HT-29 (cell line): ENCODE measurements around the gene LYRM1. TPM values are rescaled to one million over a fixed set of nuclear protein-coding genes. Genes with fewer than 3 reads are reported as not detected.
"Not testable (repeated sequence)": the region's sequence is repeated elsewhere in the genome, so short reads cannot be mapped to it uniquely, and the experiment has no call there.

Experiments used
- DNase-seq: peaks from one replicate; pipeline ENCODE4 v3.0.0-alpha.2; 2015; ENCODE audit warnings: low spot score
- total RNA-seq: library from RNA; depleted of rRNA; stranded (reverse); fragments of >200 nt; shearing (Covaris generic); gene quantifications from 2 replicates; pipeline ENCODE4 v1.2.3, GENCODE V29; 2014; rRNA removed

Gene LYRM1
- total RNA-seq, 1 experiment from 2014 or later: 28.5 TPM

DNA sequence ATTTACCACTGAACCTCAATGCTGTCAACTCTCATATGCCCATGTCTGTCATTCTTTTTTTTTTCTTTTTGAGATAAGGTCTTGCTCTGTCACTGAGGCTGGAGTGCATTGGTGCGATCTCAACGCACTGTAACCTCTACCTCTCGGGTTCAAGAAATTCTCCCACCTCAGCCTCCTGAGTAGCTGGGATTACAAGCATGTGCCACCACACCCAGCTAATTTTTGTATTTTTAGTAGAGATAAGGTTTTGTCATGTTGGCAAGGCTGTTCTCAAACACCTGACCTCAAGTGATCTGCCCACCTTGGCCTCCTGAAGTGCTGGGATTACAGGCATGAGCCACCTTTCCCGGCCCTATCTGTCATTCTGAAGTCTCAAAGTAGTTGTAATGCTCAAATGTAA is 72.6 kb downstream of the LYRM1 start:
- not testable (repeated sequence) for DNase-seq

Other genes with a start within 250 kb of the LYRM1 start
- not detected in 2 replicates for gene ACSM1, start 203.1 kb upstream of the LYRM1 start, total RNA-seq
- gene THUMPD1, start 159.0 kb upstream of the LYRM1 start, total RNA-seq: 51.8 and 55.4 TPM in 2 replicates
- 15.8 and 19.2 TPM in 2 replicates for gene ACSM3, start 136.8 kb upstream of the LYRM1 start, total RNA-seq
- gene ERI2, start 94.3 kb upstream of the LYRM1 start, total RNA-seq: 11.9 and 17.8 TPM in 2 replicates
- 5.8 and 6.5 TPM in 2 replicates for gene REXO5, start 94.2 kb upstream of the LYRM1 start, total RNA-seq
- 8.8 and 8.9 TPM in 2 replicates for gene DCUN1D3, start 413 bp upstream of the LYRM1 start, total RNA-seq